Natural killer cell (primary cell): ENCODE results near the gene UTF1. TPM values are rescaled to one million over a fixed set of nuclear protein-coding genes. Genes with fewer than 3 reads are reported as not detected.

Experiments
- ATAC-seq, 3 donors: fragments of 150-1000 bp in 2 of 3; fragments of 200-7000 bp in 1 of 3; cut with Tn5 transposase; 1 replicate in 1 of 3; 2 replicates in 2 of 3; pipeline ENCODE4 v1.10.0; 2021; ENCODE audit warnings: mild to moderate bottlenecking in 2 of 3, moderate library complexity in 2 of 3
- DNase-seq, 2 donors: peaks; one replicate each; pipeline versions ENCODE4 v3.0.0 to v3.0.0-alpha.2; 2013 to 2021; ENCODE audit warnings: mixed read lengths in 1 of 2
- H3K27ac ChIP-seq: one replicate; pipeline ENCODE4 v1.5.1; 2013; ENCODE audit warnings: mild to moderate bottlenecking, low read length
- H3K27me3 ChIP-seq: one replicate; pipeline ENCODE4 v1.6.1; 2013; ENCODE audit warnings: low read length; ENCODE audit not compliant: control insufficient read depth, insufficient read depth
- H3K36me3 ChIP-seq: one replicate; pipeline ENCODE4 v1.6.1; 2013; ENCODE audit warnings: low read length; ENCODE audit not compliant: control insufficient read depth, insufficient read depth
- H3K4me1 ChIP-seq: one replicate; pipeline ENCODE4 v1.6.1; 2013; ENCODE audit warnings: low read length; ENCODE audit not compliant: control insufficient read depth, insufficient read depth
- H3K4me3 ChIP-seq: one replicate; pipeline ENCODE4 v1.5.1; 2013; ENCODE audit warnings: low read length
- H3K9me3 ChIP-seq: one replicate; pipeline ENCODE4 v1.6.1; 2013; ENCODE audit warnings: low read length; ENCODE audit not compliant: control insufficient read depth, insufficient read depth
- H3K27ac Mint-ChIP-seq, 2 donors: one replicate each; pipeline ENCODE4 v1.8.0; 2022; ENCODE audit warnings: mild to moderate bottlenecking in 2 of 2, mixed read lengths in 2 of 2, moderate library complexity in 1 of 2
- H3K27me3 Mint-ChIP-seq, 2 donors: one replicate each; pipeline ENCODE4 v1.8.0; 2022; ENCODE audit warnings: low read depth in 2 of 2, mixed read lengths in 2 of 2
- H3K36me3 Mint-ChIP-seq: one replicate; pipeline ENCODE4 v1.8.0; 2022; ENCODE audit warnings: mixed read lengths
- H3K4me1 Mint-ChIP-seq, 2 donors: one replicate each; pipeline ENCODE4 v1.8.0; 2022; ENCODE audit warnings: mixed read lengths in 2 of 2
- H3K4me3 Mint-ChIP-seq: one replicate; pipeline ENCODE4 v1.8.0; 2022; ENCODE audit warnings: mild to moderate bottlenecking, moderate library complexity, mixed read lengths
- H3K9me3 Mint-ChIP-seq, 2 donors: one replicate each; pipeline ENCODE4 v1.8.0; 2022; ENCODE audit warnings: mixed read lengths in 2 of 2
- WGBS: methylation state at CpG from one replicate; pipeline ENCODE4 v1.1.7; 2013; ENCODE audit warnings: missing lambda C conversion rate; ENCODE audit not compliant: insufficient coverage; 5-methylcytosine and 5-hydroxymethylcytosine counted together
- intact Hi-C: fragments of 100-400 bp; cut with micrococcal nuclease; formaldehyde crosslinking; loops from one replicate; pipeline ENCODE4 v1.14.2; 2022
- total RNA-seq, 4 donors: library from RNA; stranded (reverse); fragments of 120-200 nt in 1 of 4; gene quantifications; one replicate each; pipeline versions ENCODE4 v1.2.3 to v1.2.4, GENCODE V29; 2013 to 2022
- TF ChIP-seq, protein P1 (sequence below): fragments of 200-600 bp; IDR thresholded peaks from one replicate; pipeline ENCODE4 v1.8.0; 2022; ENCODE audit warnings: antibody characterized with exemption

The UTF1 gene
- total RNA-seq, 3 donors from 2014 or later (not counting 1 experiment from before 2014, with no cell fraction given): 0.31 to 0.33 TPM; not detected in 1

DNA sequence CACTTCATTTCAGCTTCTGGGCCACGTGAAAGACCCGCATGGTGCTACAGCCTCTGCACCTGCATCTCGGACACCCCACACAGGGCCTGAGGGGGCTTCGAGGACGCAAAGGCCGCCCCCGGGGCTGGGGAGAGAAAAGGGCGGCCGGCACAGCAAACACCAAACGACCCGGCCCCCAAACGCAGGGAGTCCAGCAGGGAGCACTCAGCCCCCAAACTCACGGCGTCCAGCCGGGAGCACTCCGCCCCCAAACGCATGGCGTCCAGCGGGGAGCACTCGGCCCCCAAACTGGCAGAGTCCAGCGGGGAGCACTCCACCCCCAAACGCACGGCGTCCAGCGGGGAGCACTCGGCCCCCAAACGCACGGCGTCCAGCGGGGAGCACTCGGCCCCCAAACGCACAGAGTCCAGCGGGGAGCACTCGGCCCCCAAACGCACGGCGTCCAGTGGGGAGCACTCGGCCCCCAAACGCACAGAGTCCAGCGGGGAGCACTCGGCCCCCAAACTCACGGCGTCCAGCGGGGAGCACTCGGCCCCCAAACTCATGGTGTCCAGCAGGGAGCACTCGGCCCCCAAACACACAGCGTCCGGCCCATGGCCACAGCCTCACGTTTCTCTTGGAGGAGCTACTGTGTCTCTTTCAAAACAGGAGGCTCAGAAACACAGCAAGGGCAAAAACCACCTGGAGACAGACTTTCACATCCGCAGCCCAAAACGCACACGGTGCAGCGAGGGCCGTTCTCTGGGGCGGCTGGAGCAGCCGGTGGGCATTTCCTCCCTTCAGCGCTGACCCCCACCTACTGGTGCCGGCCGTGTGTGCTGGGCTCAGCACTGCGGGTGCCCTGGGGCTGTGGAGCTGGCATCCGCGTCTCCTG lies 27.0 kb upstream of the UTF1 start:
- Histone ChIP-seq H3K27me3 (no peaks in the 10 kb centered on the region), H3K9me3 (no peaks in the 10 kb centered on the region), H3K36me3 (no peaks in the 10 kb centered on the region), H3K4me3 (no peak overlapping the region), H3K4me1 (no peaks in the 10 kb centered on the region), H3K27ac (no peak overlapping the region)
- Mint-ChIP-seq H3K4me1 (no peaks in the 10 kb centered on the region), H3K4me3 (no peak overlapping the region), H3K9me3 (no peaks in the 10 kb centered on the region), H3K27ac (no peak overlapping the region), H3K36me3 (no peaks in the 10 kb centered on the region), H3K27me3 (no peaks in the 10 kb centered on the region)
- DNase-seq (no peak), ATAC-seq (no peak)
- WGBS: 87% methylated on average over 56 of the region's 62 CpGs
- TF ChIP-seq, protein P1, sequence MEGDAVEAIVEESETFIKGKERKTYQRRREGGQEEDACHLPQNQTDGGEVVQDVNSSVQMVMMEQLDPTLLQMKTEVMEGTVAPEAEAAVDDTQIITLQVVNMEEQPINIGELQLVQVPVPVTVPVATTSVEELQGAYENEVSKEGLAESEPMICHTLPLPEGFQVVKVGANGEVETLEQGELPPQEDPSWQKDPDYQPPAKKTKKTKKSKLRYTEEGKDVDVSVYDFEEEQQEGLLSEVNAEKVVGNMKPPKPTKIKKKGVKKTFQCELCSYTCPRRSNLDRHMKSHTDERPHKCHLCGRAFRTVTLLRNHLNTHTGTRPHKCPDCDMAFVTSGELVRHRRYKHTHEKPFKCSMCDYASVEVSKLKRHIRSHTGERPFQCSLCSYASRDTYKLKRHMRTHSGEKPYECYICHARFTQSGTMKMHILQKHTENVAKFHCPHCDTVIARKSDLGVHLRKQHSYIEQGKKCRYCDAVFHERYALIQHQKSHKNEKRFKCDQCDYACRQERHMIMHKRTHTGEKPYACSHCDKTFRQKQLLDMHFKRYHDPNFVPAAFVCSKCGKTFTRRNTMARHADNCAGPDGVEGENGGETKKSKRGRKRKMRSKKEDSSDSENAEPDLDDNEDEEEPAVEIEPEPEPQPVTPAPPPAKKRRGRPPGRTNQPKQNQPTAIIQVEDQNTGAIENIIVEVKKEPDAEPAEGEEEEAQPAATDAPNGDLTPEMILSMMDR: no peak
- intact Hi-C loops: no loop called here

DNA sequence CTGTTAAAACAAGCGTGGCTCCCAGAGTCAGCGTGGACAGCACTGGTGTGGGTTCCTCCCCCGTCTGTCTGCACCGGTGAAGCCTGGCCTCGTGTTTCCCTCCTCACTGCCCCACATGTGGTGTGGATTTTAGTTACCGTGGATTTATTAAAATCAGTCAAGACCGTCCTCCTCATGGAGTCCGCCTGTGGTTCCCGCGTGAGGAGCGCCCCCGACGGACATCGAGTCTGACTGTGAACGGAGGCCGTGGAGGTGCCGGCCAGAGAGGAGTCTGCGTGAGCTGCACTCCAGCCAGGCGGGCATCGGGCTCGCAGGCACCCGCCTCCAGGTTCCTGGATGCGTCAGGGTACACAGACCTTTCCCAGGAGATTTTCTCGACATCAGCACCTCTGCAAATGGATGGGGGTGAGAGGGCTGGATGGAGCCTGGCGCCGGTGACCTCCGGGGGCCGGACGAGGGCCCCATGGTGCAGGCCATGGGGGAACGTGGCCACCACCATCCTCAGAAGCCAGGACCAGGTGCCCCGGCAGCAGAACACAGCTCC lies 26.3 kb upstream of the UTF1 start:
- no peaks in the 10 kb centered on the region for H3K36me3 ChIP-seq
- H3K27me3 ChIP-seq: no peaks in the 10 kb centered on the region
- Mint-ChIP-seq H3K4me3 (no peak overlapping the region), H3K27ac (no peak overlapping the region), H3K9me3 (no peaks in the 10 kb centered on the region), H3K27me3 (no peaks in the 10 kb centered on the region), H3K4me1 (no peaks in the 10 kb centered on the region), H3K36me3 (no peaks in the 10 kb centered on the region)
- ATAC-seq (no peak), DNase-seq (no peak)
- TF ChIP-seq, protein P1: no peak
- no peaks in the 10 kb centered on the region for H3K4me1 ChIP-seq
- no peaks in the 10 kb centered on the region for H3K9me3 ChIP-seq
- WGBS: 85% methylated on average over 31 of the region's 31 CpGs
- intact Hi-C loops: no loop called here
- no peak overlapping the region for H3K4me3 ChIP-seq
- H3K27ac ChIP-seq: no peak overlapping the region

DNA sequence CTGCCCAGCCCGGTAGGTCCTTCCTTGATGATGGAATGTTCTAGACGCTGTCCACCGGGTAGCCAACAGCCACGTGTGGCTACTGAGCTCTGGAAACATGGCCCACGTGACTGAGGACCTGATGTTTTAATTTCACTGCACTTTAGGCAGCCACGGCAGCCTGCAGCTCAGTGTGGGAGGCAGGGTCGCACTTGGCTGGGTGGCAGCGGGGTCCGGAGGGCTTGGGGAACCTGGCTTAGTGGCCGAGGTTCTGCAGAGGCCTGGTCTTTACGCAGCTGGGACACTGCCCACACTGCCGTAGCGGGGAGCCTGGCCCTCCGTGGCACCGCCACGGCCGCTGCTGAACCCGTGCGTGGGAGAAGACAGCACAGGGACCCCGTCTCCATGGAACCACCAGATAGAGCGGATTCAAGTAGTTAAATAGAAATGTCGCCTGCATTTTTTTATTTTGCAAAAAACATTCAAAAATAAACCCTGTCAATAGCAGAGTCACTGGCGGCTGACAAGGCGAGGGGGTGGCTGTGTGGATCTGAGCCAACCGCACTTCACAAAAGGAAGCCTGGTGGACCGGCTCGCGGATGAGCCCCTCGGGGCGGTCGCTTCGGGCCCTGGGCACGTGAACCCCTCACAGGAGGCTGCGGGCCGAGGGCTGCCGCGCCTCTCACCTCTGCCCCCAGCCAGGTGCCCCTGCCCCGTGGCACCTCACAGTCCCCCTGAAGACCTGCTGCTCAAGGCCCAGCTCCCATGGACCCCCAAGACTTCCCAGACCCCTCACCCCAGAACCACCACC lies 25.6 kb upstream of the UTF1 start:
- no peak overlapping the region for H3K4me3 Mint-ChIP-seq
- Histone ChIP-seq H3K9me3 (no peaks in the 10 kb centered on the region), H3K36me3 (no peaks in the 10 kb centered on the region), H3K4me1 (no peaks in the 10 kb centered on the region), H3K4me3 (no peak overlapping the region), H3K27me3 (no peaks in the 10 kb centered on the region), H3K27ac (no peak overlapping the region)
- intact Hi-C loops: no loop called here
- DNase-seq: no peak
- H3K27ac Mint-ChIP-seq: no peak overlapping the region
- TF ChIP-seq, protein P1: no peak
- no peaks in the 10 kb centered on the region for H3K9me3 Mint-ChIP-seq
- no peaks in the 10 kb centered on the region for H3K4me1 Mint-ChIP-seq
- H3K36me3 Mint-ChIP-seq: no peaks in the 10 kb centered on the region
- ATAC-seq: no peak
- 91% methylated on average over 38 of the region's 38 CpGs for WGBS
- no peaks in the 10 kb centered on the region for H3K27me3 Mint-ChIP-seq
